OCI-M2 (cell line): ENCODE measurements around the gene ARID5A.
"Not testable (repeated sequence)": the region's sequence is repeated elsewhere in the genome, so short reads cannot be mapped to it uniquely, and the experiment has no call there.

ENCODE experiments used
- DNase-seq: peaks from one replicate; lab custom pipeline; 2025; ENCODE audit not compliant: unreplicated experiment; lab: John Stamatoyannopoulos, UW

The ARID5A gene, protein sequence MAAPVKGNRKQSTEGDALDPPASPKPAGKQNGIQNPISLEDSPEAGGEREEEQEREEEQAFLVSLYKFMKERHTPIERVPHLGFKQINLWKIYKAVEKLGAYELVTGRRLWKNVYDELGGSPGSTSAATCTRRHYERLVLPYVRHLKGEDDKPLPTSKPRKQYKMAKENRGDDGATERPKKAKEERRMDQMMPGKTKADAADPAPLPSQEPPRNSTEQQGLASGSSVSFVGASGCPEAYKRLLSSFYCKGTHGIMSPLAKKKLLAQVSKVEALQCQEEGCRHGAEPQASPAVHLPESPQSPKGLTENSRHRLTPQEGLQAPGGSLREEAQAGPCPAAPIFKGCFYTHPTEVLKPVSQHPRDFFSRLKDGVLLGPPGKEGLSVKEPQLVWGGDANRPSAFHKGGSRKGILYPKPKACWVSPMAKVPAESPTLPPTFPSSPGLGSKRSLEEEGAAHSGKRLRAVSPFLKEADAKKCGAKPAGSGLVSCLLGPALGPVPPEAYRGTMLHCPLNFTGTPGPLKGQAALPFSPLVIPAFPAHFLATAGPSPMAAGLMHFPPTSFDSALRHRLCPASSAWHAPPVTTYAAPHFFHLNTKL

DNA sequence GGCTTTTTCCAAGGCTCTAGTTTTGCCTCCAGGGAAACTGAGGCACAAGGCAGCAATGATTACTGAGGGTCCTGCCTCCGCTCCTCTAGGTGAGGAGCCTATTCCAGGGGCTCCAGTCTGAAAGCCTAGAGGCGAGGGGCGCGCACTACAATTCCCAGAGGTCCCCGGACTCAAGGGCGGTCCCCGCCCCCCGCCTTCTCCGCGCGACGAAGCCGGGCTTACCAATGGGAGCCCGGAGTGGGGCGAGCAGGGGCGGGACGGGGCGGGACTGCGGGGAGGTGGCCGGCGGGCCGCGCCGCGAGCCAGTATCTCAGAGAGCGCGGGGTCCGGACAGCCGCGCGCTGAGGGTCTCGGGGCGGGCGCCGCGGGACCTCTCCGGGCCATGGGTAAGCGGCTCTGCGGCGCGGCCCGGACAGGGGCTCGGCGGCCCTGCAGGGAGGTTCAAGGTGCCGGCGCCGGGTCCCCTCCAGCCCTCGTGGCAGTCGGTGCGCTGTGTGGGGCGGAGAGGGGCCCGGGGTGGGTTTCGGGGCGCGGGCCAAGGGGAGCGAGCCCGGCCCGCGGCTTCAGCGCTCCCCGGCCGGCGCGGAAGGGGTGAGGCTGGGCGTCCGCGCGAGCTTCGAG, at the start of gene ARID5A:
TSS of gene ARID5A (plus strand) at position 308 of the 621 bp plus-strand sequence. CDS start at position 383, 75 bp downstream.
- DNase-seq, result peak; percentile 14

DNA sequence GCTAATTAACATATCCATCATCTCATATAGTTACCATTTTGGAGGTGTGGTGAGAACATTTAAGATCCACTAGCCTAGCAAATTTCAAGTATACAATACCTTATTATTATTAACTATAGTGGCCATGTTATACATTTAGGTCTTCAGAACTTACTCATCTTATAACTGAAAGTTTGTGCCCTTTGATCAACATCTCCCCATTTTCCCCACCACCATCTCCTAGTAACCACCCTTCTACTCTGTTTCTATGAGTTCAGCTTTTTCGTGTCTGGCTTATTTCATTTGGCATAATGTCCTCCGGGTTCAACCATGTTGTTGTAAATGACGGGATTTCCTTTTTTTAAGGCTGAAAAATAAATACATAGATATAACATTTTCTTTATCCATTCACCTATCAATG, 47.3 kb upstream of the ARID5A start:
- no peak for DNase-seq

DNA sequence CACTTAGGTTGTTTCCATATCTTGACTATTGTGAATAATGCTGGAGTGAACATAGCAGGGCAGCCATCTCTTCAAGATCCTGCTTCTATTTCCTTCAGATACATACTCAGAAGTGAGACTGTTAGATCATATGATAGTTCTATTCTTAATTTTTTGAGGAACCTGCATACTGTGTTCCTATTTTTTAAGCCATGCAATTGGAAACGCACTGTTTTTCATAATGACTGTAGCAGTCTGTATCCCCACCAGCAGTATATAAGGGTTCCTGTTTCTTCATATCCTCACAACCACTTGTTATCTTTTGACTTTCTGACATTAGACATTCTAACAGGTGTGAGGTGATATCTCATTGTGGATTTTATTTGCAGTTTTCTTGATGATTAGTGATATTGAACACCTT, 46.9 kb upstream of the ARID5A start:
- DNase-seq, result no peak

DNA sequence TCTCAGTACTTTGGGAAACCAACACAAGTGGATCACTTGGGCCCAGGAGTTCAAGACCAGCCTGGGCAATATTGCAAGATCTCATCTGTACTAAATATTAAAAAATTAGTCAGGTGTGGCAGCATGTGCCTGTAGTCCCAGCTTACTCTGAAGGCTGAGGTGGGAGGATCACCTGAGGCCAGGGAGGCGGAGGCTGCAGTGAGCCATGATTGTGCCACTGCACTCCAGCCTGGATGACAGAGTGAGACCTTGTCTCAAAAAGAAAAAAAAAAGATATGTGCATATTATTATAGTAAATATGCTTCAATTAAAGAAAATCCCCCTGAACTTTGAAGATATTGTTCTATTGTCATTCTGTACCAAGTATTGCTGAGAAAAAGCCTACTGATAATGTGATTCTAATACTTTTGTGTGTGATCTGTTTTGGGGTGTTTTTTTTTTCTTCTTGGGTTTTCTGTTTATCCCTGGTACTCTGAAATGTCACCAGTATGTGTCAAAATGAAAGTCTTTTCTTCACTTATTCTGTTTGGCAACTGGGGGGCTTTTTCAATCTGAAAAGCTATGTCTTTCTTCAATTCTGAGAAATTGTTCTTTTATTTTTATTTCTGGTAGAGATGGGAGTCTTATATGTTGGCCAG, 44.6 kb upstream of the ARID5A start:
- no peak for DNase-seq

DNA sequence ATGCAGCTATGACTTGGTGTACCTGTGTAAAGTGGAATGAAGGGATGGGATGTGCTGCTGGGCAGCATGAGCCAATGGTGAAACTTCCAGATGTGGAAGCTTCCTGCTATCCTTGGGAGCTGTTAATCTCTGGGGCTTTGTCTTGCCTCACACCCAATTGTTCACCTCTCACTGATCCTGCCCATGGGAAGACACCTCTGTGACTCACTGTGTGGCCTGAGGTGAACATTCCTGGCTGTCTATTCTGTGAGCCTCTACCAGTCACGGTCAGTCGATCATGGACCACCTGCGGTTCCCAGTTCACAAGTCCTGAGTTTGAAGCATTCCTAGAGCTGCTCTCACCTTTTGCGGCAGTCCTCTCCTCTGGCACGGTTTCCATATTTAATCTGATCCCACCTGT, 43.5 kb upstream of the ARID5A start:
- no peak for DNase-seq

DNA sequence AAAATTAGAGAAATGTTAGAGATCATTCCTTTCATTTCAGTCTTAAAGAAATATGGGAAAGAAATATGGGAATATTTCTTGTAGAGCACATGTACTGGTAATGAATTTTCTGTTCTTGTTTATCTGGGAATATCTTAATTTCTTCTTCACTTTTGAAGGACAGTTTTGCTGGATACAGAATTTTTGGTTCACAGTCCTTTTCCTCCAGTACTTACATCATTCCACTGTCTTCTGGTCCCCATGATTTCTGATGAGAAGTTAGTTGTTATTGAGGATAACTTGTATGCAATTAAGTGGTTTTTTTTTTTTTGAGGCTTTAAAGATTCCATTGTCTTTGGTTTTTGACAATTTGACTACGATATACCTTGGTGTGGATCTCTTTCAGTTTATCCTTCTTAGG, 42.4 kb upstream of the ARID5A start:
- DNase-seq, result no peak

DNA sequence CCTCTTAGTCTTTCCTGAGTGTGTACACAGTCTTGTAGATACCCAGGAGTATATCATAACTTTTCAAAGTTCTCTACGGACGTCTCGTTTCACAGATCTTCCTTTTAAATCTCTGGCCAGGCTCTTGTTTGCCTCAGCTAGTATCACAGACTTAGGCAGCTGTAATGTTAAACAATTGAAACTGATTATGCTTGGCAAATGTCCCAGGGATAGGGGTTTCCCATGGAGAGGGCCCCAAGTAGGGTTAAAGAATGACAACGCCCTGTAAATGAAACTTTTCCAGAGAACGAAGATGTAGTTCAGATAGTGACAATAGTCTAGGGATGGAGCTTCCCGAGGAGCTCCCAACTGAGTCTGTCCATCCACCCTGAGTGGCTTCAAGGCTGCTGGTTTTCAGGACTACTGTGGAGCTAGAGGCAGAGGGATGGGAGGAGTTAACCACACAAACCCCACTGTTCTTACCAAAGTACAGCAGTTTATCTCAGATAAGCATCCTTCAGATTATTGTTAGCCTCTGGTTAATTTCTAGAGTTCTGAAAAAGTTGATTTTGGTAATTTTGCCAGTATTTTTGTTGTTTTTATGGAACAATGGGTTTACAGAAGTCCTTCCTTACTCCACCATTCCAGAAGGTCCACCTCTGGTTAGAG, 40.4 kb upstream of the ARID5A start:
- no peak for DNase-seq

DNA sequence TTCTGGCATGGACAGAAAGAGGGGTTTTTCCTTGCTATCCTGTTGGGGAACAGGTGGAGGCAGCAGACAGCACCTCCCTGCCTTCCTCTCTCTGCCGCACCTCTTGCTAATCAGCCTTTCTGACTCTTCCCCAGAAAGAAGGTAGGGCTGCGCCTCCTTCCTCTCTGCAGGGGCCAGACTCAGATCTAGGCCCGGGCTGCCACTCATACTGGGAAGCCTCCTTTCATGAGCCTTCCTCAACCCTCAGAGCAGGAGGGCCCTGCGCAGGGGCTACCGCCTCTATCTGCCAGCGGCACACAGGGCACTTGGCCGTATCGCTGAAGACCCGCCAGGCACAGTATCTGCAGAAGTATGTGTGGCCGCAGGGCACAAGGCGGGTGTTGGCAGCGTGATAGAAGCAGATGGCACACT, 38.5 kb upstream of the ARID5A start:
- no peak for DNase-seq

DNA sequence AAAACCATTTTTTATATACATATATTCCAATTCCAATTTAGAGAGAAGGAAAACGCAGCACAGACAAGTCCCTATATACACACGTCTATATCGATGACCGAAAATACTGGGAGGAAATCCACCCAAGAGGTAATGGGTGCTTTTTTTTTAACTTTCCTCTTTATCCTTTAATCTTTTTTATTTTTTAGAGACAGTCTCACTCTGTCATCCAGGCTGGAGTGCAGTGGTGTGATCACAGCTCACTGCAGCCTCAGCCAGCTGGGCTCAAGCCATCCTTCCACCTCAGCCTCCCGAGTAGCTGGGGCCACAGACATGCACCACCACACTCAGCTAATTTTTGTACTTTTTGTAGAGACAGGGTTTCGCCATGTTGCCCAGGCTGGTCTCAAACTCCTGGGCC, 37.9 kb upstream of the ARID5A start:
- not testable (repeated sequence) for DNase-seq

DNA sequence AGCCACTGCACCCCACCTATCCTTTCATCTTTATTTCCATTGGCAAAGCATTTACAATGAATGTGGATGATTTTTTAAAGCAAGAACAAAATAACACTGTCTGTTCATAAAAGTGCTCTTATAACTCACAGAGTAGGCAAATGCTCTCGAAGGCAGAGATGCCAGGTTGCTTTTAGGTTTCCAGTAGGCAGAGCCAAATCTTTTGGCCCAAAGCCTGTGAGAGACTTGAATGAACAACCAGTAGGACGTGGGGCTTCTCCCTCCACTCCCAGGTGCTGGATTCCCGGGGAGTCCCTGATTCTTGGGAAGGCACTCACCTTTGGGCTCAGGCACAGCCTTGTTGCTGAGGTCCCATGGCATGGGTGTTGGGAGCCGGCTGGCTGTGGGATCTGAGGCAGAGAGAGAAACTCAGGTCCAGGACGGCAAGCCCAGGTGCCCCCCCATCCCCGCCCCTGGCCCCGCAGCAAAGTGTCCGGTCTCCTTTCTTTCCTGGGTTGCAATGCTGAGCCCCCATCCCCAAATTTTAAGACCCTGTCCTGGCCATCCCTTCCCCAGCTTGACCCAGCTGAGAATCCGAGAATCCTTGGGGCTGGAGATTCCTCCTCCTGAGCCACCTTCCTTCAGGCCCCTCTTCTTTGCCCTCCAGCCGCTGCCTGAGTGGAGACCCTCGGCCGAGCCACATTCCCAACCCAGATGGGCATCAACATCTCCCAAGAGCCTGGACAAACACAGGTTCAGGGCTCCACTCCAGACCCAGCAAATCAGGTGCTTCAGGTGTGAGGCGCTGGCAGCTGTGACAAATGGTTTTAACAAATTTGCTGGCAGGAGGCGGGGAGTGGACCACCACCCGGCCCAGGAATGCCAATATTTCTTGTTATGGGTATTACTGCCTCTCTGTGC, 37.2 kb upstream of the ARID5A start:
- no peak for DNase-seq

DNA sequence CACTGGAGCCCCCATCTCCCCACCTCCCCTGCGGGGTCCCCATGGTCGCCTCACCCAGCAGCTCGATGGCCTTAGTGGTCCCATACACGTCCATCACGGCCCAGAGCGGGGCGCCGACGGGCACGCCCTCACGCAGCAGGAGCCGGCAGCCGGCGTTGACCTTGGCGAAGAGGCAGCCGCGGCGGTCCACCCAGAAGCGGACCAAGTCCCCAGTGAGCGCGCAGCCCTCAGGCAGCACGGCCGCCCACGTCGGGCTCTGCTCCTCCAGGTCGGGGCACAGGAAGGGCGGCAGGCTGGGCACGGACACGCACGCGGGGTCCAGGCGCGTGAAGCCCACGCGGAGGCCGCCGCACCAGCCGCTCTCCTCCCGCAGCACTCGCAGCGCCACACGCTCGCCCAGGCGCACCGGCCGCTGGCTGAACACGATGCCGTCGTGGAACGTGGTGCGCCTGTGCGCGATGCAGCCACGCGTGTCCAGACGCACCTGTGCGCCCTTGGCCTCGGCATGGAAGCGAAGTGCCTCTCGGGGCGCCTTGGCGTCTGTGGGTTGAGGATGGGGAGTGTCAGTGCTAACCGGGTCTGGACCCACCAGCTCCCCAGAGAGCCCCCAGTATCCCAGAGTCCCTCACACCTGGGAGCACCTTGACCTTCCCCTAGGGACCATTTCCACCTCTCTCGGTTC, 36.0 kb upstream of the ARID5A start:
- no peak for DNase-seq

DNA sequence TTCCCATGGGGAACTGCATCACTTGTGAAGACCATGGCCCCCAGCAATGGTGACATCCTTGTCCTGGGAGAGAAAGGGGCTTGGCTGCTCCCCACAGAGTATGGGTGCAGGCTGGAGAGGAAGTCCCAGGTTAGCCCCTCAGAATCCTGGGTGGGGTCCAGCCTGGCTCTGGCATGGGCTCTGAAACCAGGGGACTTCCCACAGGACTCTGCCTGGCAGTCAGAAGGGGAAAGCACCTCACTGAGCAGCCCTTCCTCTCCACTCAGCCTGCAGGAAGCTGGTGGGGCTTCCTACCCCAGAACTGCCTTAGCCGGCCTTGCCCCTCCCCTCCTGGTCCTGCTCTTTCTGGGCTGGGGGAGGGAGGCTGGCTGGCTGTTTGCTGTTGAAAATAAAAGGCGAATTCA, 35.1 kb upstream of the ARID5A start:
- DNase-seq, result no peak

DNA sequence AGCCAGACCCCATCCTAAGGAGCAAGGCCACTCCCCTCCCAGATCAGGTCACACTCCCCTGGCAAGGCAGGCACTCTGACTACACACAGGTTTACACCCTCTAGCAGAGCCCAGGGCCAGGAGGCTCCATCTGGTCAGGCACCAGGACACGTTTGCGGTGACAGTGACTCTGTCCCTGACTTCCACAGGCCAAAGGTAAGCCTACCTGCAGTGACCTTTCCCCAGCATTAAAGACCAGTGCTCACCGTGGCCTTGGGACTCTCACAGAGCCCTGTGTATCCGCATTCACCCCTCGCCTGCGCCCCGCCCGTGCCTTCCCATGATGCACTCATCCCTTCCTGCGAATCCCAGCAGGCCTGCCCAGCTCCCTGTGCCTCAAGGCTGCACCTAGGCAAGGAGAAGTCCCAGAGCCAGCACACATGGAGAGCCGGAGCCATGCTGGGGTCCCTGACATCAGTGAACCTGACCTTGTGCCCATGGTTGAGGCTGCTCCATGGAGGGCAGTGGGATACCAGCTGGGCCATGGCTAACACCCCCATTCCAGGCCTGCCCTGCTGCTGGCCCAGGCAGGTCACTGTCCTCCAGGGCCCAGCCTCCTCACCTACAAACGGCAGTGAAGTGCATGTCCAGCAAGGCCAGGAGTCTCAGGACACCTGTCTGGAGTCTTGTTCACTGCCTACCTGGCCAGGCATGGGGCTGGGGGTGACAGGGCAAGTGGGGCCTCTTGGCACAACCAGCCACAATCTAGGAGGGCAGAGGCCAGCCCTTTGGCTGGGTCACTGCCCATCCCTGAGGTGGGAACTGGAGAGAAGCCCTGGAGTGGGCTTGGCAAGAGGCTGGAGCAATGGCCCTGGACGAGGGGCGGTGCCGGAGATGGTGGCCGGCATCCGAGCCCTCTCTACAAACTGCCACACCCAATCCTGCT, 34.4 kb upstream of the ARID5A start:
- DNase-seq, result no peak

DNA sequence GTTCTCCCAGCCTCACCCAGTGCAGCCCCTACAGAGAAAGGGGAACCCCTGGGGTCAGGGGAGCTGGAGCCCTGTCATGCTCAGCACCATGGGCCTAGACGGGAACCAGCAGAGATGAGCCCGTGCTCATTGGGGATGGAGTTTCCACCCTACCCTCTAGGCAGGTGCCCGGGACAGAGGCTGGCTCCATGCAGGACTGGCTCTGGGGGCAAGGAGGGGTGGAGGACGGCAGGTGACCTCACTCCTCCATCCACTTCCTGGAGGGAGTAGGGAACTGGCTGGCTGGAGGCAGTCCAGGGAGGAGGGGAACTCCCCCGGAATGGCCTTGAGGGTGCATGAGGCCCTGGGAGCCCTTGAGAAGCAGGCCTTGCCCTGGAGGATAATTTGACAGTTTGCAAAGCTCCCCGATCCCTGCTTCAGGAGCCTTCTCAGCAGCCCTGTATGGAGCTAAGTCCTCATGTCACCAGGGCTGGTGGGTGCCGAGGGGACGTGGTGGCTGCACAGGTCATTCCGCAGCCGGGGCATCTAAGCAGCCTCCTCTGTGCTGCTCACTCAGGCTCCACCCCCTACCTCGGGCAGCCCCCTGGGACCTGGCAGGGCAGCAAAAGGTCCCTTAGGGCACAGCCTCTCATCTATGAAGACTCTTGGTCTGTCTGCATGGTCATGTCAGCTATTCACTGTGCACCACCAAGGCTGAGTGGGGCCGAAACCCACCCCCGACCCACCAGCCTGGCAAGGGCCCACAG, 33.5 kb upstream of the ARID5A start:
- DNase-seq, result no peak

DNA sequence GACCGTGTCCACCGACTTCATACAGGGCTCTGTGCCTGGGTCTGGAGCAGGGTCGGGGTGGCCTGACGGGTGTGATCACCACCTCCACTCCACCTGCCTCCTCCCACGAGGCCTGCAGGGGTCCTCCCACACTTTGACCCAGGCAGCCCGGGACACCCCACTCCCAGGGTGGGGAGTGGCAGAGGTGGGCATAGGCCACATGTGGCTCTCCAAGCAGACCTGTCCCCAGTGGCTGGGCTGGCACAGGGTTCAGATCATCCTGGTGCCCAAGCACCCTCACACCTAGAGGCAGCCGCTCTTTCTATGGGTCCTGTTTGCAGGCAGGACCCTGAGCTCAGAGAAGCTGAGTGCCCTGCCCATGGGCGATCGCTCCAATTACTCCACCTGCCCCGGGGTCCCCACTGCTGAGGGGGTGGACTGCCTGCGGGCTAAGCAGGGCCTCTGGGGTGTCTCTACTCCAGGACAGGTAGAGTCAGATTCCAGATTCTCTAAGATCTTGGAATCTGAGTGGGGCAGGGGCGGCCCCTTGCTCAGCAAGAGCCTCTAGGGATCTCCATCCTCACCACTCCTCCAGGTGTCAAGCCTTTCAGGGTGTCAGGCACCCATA, 32.8 kb upstream of the ARID5A start:
- DNase-seq, result no peak

DNA sequence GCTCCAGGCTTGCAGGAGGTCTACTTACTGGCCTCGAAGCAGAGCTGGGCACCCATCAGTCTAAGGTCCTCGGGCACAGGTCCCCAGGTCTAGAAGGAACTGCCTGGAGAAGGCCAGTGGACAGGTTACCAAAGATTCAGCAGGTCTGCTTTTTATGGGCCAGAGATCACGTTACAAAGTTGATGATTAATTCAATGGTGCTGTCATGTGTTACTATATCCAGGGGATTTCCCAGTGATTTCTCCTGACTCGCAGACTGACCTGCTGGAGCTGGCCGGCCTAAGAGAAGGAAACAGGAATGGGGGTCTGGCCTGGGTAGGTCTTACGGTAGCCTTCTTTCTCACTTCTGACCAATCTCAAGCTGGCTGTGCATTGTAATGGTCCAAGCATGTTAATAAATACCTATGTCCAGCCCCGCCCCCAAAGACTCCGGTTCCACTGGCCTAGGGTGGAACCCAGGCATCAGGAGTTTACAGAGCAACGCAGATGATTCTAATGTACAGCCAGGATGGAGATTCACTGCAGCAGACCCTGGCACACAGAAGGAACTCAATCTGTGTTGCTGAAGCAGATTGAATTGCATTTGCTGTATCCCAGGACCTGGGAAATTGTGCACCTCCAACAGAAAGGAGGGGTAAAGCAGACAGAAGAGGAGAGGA, 31.2 kb upstream of the ARID5A start, which contains the start of gene NEURL3:
TSS of gene NEURL3 (minus strand) at position 127 of the 659 bp plus-strand sequence. CDS start at position 56, 71 bp downstream.
- no peak for DNase-seq
